AG10803 (cell line): ENCODE data around the gene PEMT.

ENCODE experiments used
- DNase-seq: peaks from one replicate; pipeline ENCODE4 v3.0.0; 2010; ENCODE audit warnings: low read depth
- H3K4me3 ChIP-seq: 2 replicates; pipeline ENCODE4 v1.5.1; 2011; ENCODE audit warnings: mild to moderate bottlenecking, low read length, control low read depth
- TF ChIP-seq, protein P1 (sequence below): conservative IDR thresholded peaks from 2 replicates; pipeline ENCODE4 v1.5.1; 2011; ENCODE audit warnings: mild to moderate bottlenecking, low read length, control low read depth, inconsistent platforms

Gene PEMT

GRCh38 chr17:17587614-17588337 is 3.7 kb downstream of the PEMT start:
- DNase-seq, result peak; percentile 54
- TF ChIP-seq, protein P1, sequence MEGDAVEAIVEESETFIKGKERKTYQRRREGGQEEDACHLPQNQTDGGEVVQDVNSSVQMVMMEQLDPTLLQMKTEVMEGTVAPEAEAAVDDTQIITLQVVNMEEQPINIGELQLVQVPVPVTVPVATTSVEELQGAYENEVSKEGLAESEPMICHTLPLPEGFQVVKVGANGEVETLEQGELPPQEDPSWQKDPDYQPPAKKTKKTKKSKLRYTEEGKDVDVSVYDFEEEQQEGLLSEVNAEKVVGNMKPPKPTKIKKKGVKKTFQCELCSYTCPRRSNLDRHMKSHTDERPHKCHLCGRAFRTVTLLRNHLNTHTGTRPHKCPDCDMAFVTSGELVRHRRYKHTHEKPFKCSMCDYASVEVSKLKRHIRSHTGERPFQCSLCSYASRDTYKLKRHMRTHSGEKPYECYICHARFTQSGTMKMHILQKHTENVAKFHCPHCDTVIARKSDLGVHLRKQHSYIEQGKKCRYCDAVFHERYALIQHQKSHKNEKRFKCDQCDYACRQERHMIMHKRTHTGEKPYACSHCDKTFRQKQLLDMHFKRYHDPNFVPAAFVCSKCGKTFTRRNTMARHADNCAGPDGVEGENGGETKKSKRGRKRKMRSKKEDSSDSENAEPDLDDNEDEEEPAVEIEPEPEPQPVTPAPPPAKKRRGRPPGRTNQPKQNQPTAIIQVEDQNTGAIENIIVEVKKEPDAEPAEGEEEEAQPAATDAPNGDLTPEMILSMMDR, result no peak
- no peak overlapping the region for H3K4me3 ChIP-seq

DNA sequence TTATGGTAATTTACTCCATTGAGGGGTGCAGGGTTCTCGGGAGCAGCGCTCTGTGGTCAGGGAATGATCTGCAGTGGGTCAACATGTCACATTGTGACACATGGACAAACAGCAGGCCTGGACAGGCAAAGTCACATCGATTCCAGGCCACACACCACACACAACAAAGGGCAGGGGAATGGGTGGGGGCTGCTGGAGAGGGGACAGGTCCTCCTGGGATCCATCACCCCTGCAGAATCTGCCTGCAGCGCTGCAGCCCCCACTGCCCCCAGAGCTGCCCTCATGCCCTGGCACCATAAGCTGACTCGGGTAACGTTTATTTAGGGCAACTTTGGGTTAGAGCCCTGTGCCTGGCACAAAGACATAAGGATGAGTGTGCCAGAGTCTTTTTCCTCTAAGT is 9.1 kb downstream of the PEMT start:
- no peak overlapping the region for H3K4me3 ChIP-seq
- DNase-seq, result no peak
- TF ChIP-seq, protein P1, result no peak

DNA sequence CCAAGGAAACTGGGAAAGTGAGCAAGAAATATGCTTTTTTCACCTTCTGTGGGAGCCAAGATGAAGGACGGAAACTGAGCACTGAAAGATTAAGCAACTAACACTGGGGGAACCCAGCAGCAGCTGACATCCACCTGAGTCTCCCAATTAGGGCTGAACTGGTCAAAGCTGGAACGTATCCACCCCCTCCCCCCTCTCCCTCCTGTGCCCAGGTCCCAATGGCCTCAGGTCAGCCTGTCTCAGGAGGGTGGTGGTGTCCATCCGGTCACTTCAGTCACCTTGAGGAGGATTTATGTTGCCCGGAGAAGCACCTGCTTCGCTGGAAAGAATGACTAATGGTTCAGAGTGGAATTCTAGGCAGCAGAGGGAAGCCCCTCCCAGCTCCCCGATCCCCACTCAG is 10.0 kb downstream of the PEMT start:
- no peak overlapping the region for H3K4me3 ChIP-seq
- TF ChIP-seq, protein P1, result no peak
- DNase-seq, result no peak

DNA sequence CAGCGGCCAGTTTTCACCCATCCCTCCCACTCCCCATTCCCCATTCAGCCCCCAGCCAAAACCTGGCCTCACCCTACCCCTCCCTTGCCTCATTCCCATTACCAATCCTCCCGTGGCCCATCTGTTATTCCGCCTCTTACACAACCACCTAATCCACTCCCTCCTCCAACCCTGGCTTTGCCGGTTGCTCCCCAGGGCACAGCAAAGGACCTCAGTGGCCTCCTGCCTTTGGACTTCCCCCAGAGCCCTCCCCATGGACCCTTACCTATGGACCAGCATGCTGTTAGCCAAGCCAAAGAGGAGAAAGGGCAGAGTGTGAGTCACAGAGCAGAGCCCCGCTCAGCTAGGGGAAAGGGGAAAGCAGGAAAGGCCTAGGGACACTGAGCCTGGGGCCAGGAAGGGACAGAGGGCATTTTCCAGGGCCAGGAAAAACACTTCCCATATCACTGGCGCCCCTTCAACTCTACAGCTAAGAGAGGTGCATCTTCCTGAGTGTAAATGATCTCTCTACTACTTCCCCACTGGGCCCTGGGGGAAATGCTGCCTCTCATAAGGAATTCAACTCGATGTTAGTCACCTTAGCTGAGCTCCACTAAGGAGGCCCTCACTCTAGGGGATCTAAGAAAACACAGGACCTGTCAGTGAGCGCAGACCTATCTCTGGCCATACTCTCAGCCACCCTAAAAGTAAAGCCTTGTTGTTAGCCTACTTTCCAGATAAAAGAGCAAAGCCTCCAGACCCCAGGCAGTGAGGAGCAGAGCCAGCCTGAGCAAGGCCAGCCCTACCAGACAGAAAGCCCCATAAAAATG is 10.6 kb downstream of the PEMT start:
- H3K4me3 ChIP-seq, result no peak overlapping the region
- no peak for DNase-seq
- TF ChIP-seq, protein P1, result no peak

GRCh38 chr17:17579691-17580090 is 11.8 kb downstream of the PEMT start:
- TF ChIP-seq, protein P1, result no peak

GRCh38 chr17:17577373-17577772 is 14.1 kb downstream of the PEMT start:
- DNase-seq, result no peak
- TF ChIP-seq, protein P1, result no peak
- no peak overlapping the region for H3K4me3 ChIP-seq

More at GRCh38 chr17:17579691-17580090, 11.8 kb downstream of the PEMT start:
- no peak for DNase-seq
- no peak overlapping the region for H3K4me3 ChIP-seq
